MM.1S (cell line): ENCODE measurements around the gene ISYNA1.

Experiments used
- DNase-seq: peaks from one replicate; pipeline ENCODE4 v3.0.0-alpha.2; 2015
- H2AFZ ChIP-seq: fragments of 300-600 bp; sonication (generic); 2 replicates; pipeline ENCODE4 v1.6.0; 2016; ENCODE audit warnings: antibody characterized with exemption, low read length
- H3F3A ChIP-seq: fragments of 300-600 bp; sonication (generic); 2 replicates; pipeline ENCODE4 v1.6.1; 2016; ENCODE audit warnings: mild to moderate bottlenecking, antibody characterized with exemption, low read length, moderate library complexity, mixed read lengths; ENCODE audit not compliant: insufficient read depth
- H3K27ac ChIP-seq: fragments of 300-600 bp; sonication (generic); 2 replicates; pipeline ENCODE4 v1.5.1; 2016; ENCODE audit warnings: mild to moderate bottlenecking, low read length
- H3K27me3 ChIP-seq: fragments of 300-600 bp; sonication (generic); replicated peaks from 2 replicates; pipeline ENCODE4 v1.6.0; 2016; ENCODE audit warnings: low read length; ENCODE audit not compliant: insufficient read depth
- H3K36me3 ChIP-seq: fragments of 300-600 bp; sonication (generic); replicated peaks from 2 replicates; pipeline ENCODE4 v1.6.1; 2016; ENCODE audit warnings: mild to moderate bottlenecking, low read length, mixed read lengths; ENCODE audit not compliant: insufficient read depth
- H3K4me1 ChIP-seq: fragments of 300-600 bp; sonication (generic); 2 replicates; pipeline ENCODE4 v1.6.1; 2016; ENCODE audit warnings: low read length, mixed read lengths
- H3K4me2 ChIP-seq: fragments of 300-600 bp; sonication (generic); 2 replicates; pipeline ENCODE4 v1.6.0; 2016; ENCODE audit warnings: low read depth, low read length
- H3K4me3 ChIP-seq: fragments of 300-600 bp; sonication (generic); 2 replicates; pipeline ENCODE4 v1.5.1; 2016; ENCODE audit warnings: low read length, mixed read lengths
- H3K79me2 ChIP-seq: fragments of 300-600 bp; sonication (generic); 2 replicates; pipeline ENCODE4 v1.6.1; 2016; ENCODE audit warnings: mixed run types, low read length, mixed read lengths
- H3K9ac ChIP-seq: fragments of 300-600 bp; sonication (generic); 2 replicates; pipeline ENCODE4 v1.6.1; 2016; ENCODE audit warnings: low read length, mixed read lengths
- H3K9me2 ChIP-seq: fragments of 300-600 bp; sonication (generic); replicated peaks from 2 replicates; pipeline ENCODE4 v1.6.1; 2016; ENCODE audit warnings: mild to moderate bottlenecking, low read length, mixed read lengths; ENCODE audit not compliant: insufficient read depth
- H3K9me3 ChIP-seq: fragments of 300-600 bp; sonication (generic); replicated peaks from 2 replicates; pipeline ENCODE4 v1.6.1; 2016; ENCODE audit warnings: mild to moderate bottlenecking, low read length, mixed read lengths; ENCODE audit not compliant: insufficient read depth
- H4K20me1 ChIP-seq: fragments of 300-600 bp; sonication (generic); 2 replicates; pipeline ENCODE4 v1.6.1; 2016; ENCODE audit warnings: mild to moderate bottlenecking, low read length, moderate library complexity, mixed read lengths; ENCODE audit not compliant: insufficient read depth
- CTCF ChIP-seq: fragments of 300-600 bp; sonication (generic); IDR thresholded peaks from 2 replicates; pipeline ENCODE4 v1.5.1; 2016; ENCODE audit warnings: antibody characterized with exemption, low read length, mixed read lengths
- EZH2 ChIP-seq: fragments of 300-600 bp; sonication (generic); optimal IDR thresholded peaks from 2 replicates; pipeline ENCODE3; 2017; ENCODE audit warnings: low read depth, mild to moderate bottlenecking, antibody characterized with exemption, low read length, mixed read lengths
- EZH2phosphoT487 ChIP-seq: fragments of 300-600 bp; sonication (generic); IDR thresholded peaks from 2 replicates; pipeline ENCODE4 v1.6.1; 2018; ENCODE audit warnings: antibody characterized with exemption, low read length

ISYNA1 gene

GRCh38 chr19:18425515-18426415 lies 12.2 kb downstream of the ISYNA1 start:
- Histone ChIP-seq H3K4me2 (no peak overlapping the region), H3K9ac (no peak overlapping the region), H3F3A (no peaks in the 10 kb centered on the region), H3K27ac (no peak overlapping the region), H4K20me1 (no peaks in the 10 kb centered on the region), H3K79me2 (no peaks in the 10 kb centered on the region), H2AFZ (no peak overlapping the region), H3K4me3 (no peak overlapping the region), H3K36me3 (no peaks in the 10 kb centered on the region), H3K9me3 (no peaks in the 10 kb centered on the region), H3K4me1 (peaks cover 4% of the 10 kb centered on the region; the same call in 1 of the 2 replicates), H3K27me3 (no peaks in the 10 kb centered on the region), H3K9me2 (no peaks in the 10 kb centered on the region)
- DNase-seq, result no peak
- TF ChIP-seq CTCF, result no peak
- TF ChIP-seq EZH2phosphoT487, result no peak
- no peak for TF ChIP-seq EZH2

GRCh38 chr19:18424890-18425514 lies 12.9 kb downstream of the ISYNA1 start:
- no peaks in the 10 kb centered on the region for H3K36me3 ChIP-seq
- H3K4me2 ChIP-seq, result no peak overlapping the region
- H3K4me1 ChIP-seq, result peaks cover 4% of the 10 kb centered on the region; the same call in 1 of the 2 replicates
- TF ChIP-seq EZH2, result no peak
- TF ChIP-seq EZH2phosphoT487, result no peak
- TF ChIP-seq CTCF, result no peak
- H3K27ac ChIP-seq, result no peak overlapping the region
- H3K9me2 ChIP-seq, result no peaks in the 10 kb centered on the region
- no peak overlapping the region for H3K9ac ChIP-seq
- H3K9me3 ChIP-seq, result no peaks in the 10 kb centered on the region
- no peaks in the 10 kb centered on the region for H4K20me1 ChIP-seq
- H2AFZ ChIP-seq, result no peak overlapping the region
- DNase-seq, result no peak
- no peaks in the 10 kb centered on the region for H3F3A ChIP-seq
- H3K79me2 ChIP-seq, result no peaks in the 10 kb centered on the region
- H3K4me3 ChIP-seq, result no peak overlapping the region
- no peaks in the 10 kb centered on the region for H3K27me3 ChIP-seq

- H3K27me3 ChIP-seq, result no peaks in the 10 kb centered on the region
- no peaks in the 10 kb centered on the region for H4K20me1 ChIP-seq
- H3K4me3 ChIP-seq, result no peak overlapping the region
- no peak overlapping the region for H3K27ac ChIP-seq
- no peaks in the 10 kb centered on the region for H3F3A ChIP-seq
- H3K79me2 ChIP-seq, result no peaks in the 10 kb centered on the region
- no peaks in the 10 kb centered on the region for H3K9me3 ChIP-seq
- no peaks in the 10 kb centered on the region for H3K4me1 ChIP-seq
- no peak for DNase-seq
- no peak overlapping the region for H3K9ac ChIP-seq
- H3K4me2 ChIP-seq, result no peak overlapping the region
- no peak overlapping the region for H2AFZ ChIP-seq
- no peaks in the 10 kb centered on the region for H3K9me2 ChIP-seq
- no peak for TF ChIP-seq CTCF
- TF ChIP-seq EZH2phosphoT487, result no peak
- TF ChIP-seq EZH2, result no peak
- no peaks in the 10 kb centered on the region for H3K36me3 ChIP-seq
These were observed 13.6 kb downstream of the ISYNA1 start for GRCh38 chr19:18424122-18424889.
